Kidney (tissue), 14 donors: Measurements from ENCODE around the gene RANBP3. TPM values are rescaled to one million over a fixed set of nuclear protein-coding genes. Genes with fewer than 3 reads are reported as not detected.

Experiments
- DNase-seq, 5 donors: peaks; one replicate each; pipeline ENCODE4 v3.0.0-alpha.2; 2013 to 2020
- FAIRE-seq: peaks from 2 replicates; lab custom pipeline; 2012; peaks lifted over from hg19 to GRCh38; lab: Jason Lieb, UNC
- H3K27ac ChIP-seq, 2 donors: one replicate each; pipeline ENCODE4 v1.7.0; 2013; ENCODE audit warnings: low read depth in 2 of 2, low read length in 2 of 2, inconsistent platforms in 1 of 2
- H3K27me3 ChIP-seq: one replicate; pipeline ENCODE4 v1.7.1; 2013; ENCODE audit warnings: low read length, inconsistent platforms; ENCODE audit not compliant: control insufficient read depth, insufficient read depth
- H3K36me3 ChIP-seq, 3 donors: one replicate each; pipeline versions ENCODE4 v1.7.0 to v1.7.1; 2013; ENCODE audit warnings: low read length in 3 of 3, control low read depth in 1 of 3, inconsistent platforms in 1 of 3; ENCODE audit not compliant: insufficient read depth in 3 of 3, control insufficient read depth in 2 of 3
- H3K4me1 ChIP-seq, 3 donors: one replicate each; pipeline versions ENCODE4 v1.7.0 to v1.7.1; 2013; ENCODE audit warnings: low read length in 3 of 3, inconsistent platforms in 1 of 3, low read depth in 1 of 3; ENCODE audit not compliant: control insufficient read depth in 2 of 3, insufficient read depth in 2 of 3
- H3K4me3 ChIP-seq, 3 donors: one replicate each; pipeline versions ENCODE4 v1.7.0 to v1.8.1; 2013; ENCODE audit warnings: low read length in 3 of 3, control low read depth in 1 of 3, inconsistent platforms in 1 of 3
- H3K9ac ChIP-seq, 3 donors: one replicate each; pipeline versions ENCODE4 v1.7.0 to v1.7.1; 2013; ENCODE audit warnings: low read length in 3 of 3, control low read depth in 1 of 3, inconsistent platforms in 1 of 3
- H3K9me3 ChIP-seq, 3 donors: one replicate each; pipeline versions ENCODE4 v1.7.0 to v1.7.1; 2013; ENCODE audit warnings: low read length in 3 of 3, control low read depth in 1 of 3, inconsistent platforms in 1 of 3; ENCODE audit not compliant: control insufficient read depth in 2 of 3, insufficient read depth in 1 of 3
- CTCF ChIP-seq: IDR thresholded peaks from 3 replicates; pipeline ENCODE4 v1.5.1; 2012; ENCODE audit warnings: mild to moderate bottlenecking, moderate library complexity, borderline replicate concordance; ENCODE audit not compliant: insufficient read depth; ENCODE audit errors: extremely low read depth
- intact Hi-C: fragments of 100-400 bp; cut with DNase I; formaldehyde crosslinking; loops from one replicate; pipeline ENCODE4 v1.11.1; 2022
- polyA plus RNA-seq: library from polyadenylated mRNA; stranded (reverse); fragments of 350-450 nt; fragmentation: Illumina TruSeq; extraction: RNeasy Lipid Tissue Mini Kit (QIAGEN cat#74804); gene quantifications from one replicate; pipeline ENCODE4 v1.2.3, GENCODE V29; 2014; ENCODE audit warnings: low read depth, low replicate concordance; ENCODE audit not compliant: insufficient read depth
- total RNA-seq: library from RNA; stranded (reverse); fragmentation: NEBNext Ultra II Directional; extraction: Animal tissue kit (Norgen Biotek cat#: 25700); gene quantifications from one replicate; pipeline ENCODE4 v1.2.1, GENCODE V29; 2021
- donor health status: control.
- donor health status: control.
- donor health status: control.
- donor health status: control.
- donor health status: control.
- donor health status: DM: yes; HTN: yes; CAD: no.
- donor health status: Normal renal cell carcinoma (clear cell type).

RANBP3 gene
- total and polyA plus RNA-seq, 2 donors from 2014 or later = 33.7 to 69.7 TPM

- no peaks in the 10 kb centered on the region for H3K27me3 ChIP-seq
- no peaks in the 10 kb centered on the region for H3K36me3 ChIP-seq
- H3K4me3 ChIP-seq = no peak overlapping the region
- H3K9me3 ChIP-seq = no peaks in the 10 kb centered on the region
- FAIRE-seq = no peak
- TF ChIP-seq CTCF = no peak
- no peak overlapping the region for H3K27ac ChIP-seq
- intact Hi-C loops = no loop called here
- DNase-seq = no peak
- H3K4me1 ChIP-seq = no peaks in the 10 kb centered on the region
- H3K9ac ChIP-seq = no peak overlapping the region
These were observed 22.4 kb upstream of the RANBP3 start for GRCh38 chr19:6000228-6000847.

- Histone ChIP-seq H3K36me3 (no peaks in the 10 kb centered on the region), H3K9me3 (no peaks in the 10 kb centered on the region), H3K4me3 (no peak overlapping the region), H3K9ac (no peak overlapping the region), H3K27ac (no peak overlapping the region), H3K27me3 (no peaks in the 10 kb centered on the region), H3K4me1 (no peaks in the 10 kb centered on the region)
- FAIRE-seq = no peak
- TF ChIP-seq CTCF = no peak
- intact Hi-C loops = no loop called here
- DNase-seq = no peak
These were observed 21.8 kb upstream of the RANBP3 start for GRCh38 chr19:5999693-6000092.

GRCh38 chr19:5997371-5997770, 19.4 kb upstream of the RANBP3 start:
- Histone ChIP-seq H3K36me3 (no peaks in the 10 kb centered on the region), H3K4me1 (peaks cover 0 to 5% (median 2%) of the 10 kb centered on the region in 3 donors), H3K4me3 (no peak overlapping the region), H3K27me3 (no peaks in the 10 kb centered on the region), H3K9me3 (no peaks in the 10 kb centered on the region), H3K27ac (no peak overlapping the region), H3K9ac (no peak overlapping the region)
- intact Hi-C loops = no loop called here
- DNase-seq (no peak), FAIRE-seq (no peak)
- no peak for TF ChIP-seq CTCF
